Esophagus muscularis mucosa (tissue), 4 donors: ENCODE measurements around the gene PACSIN2.
"Not testable (repeated sequence)": the region's sequence is repeated elsewhere in the genome, so short reads cannot be mapped to it uniquely, and the experiment has no call there.

ENCODE experiments used
- EP300 ChIP-seq: sonication (generic); formaldehyde crosslinking; IDR thresholded peaks from one replicate; pipeline ENCODE4 v1.6.1; 2017; ENCODE audit warnings: antibody characterized with exemption
- POLR2A ChIP-seq: fragments of 450-650 bp; IDR thresholded peaks from one replicate; pipeline ENCODE4 v1.6.1; 2017; ENCODE audit warnings: antibody characterized with exemption, moderate library complexity, mild to moderate bottlenecking, low read depth
- POLR2AphosphoS5 ChIP-seq, 2 donors: sonication (generic); formaldehyde crosslinking; IDR thresholded peaks; one replicate each; pipeline ENCODE4 v1.6.1; 2017; ENCODE audit warnings: antibody characterized with exemption in 2 of 2
- TF ChIP-seq, protein P1 (sequence below), 3 experiments: fragments of 200-600 bp in 2 of 3; fragments of 450-650 bp in 1 of 3; sonication (generic) in 2 of 3; IDR thresholded peaks; one replicate each; pipeline ENCODE4 v1.5.1; 2017 to 2019; ENCODE audit warnings: antibody characterized with exemption in 3 of 3, mild to moderate bottlenecking in 2 of 3, moderate library complexity in 1 of 3

DNA sequence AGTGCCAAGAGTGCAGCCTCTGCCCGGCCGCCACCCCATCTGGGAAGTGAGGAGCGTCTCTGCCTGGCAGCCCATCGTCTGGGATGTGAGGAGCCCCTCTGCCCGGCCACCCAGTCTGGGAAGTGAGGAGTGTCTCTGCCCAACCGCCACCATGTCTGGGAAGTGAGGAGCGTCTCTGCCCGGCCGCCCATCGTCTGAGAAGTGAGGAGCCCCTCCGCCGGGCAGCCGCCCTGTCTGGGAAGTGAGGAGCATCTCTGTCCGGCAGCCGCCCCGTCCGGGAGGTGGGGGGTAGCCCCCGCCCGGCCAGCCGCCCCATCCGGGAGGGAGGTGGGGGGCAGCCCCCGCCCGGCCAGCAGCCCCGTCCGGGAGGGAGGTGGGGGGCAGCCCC lies 43.5 kb downstream of the PACSIN2 start:
- TF ChIP-seq, protein P1, sequence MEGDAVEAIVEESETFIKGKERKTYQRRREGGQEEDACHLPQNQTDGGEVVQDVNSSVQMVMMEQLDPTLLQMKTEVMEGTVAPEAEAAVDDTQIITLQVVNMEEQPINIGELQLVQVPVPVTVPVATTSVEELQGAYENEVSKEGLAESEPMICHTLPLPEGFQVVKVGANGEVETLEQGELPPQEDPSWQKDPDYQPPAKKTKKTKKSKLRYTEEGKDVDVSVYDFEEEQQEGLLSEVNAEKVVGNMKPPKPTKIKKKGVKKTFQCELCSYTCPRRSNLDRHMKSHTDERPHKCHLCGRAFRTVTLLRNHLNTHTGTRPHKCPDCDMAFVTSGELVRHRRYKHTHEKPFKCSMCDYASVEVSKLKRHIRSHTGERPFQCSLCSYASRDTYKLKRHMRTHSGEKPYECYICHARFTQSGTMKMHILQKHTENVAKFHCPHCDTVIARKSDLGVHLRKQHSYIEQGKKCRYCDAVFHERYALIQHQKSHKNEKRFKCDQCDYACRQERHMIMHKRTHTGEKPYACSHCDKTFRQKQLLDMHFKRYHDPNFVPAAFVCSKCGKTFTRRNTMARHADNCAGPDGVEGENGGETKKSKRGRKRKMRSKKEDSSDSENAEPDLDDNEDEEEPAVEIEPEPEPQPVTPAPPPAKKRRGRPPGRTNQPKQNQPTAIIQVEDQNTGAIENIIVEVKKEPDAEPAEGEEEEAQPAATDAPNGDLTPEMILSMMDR (IDR thresholded peaks at IDR 0.05): not testable (repeated sequence)
- TF ChIP-seq POLR2AphosphoS5 (IDR thresholded peaks at IDR 0.05); POLR2A; EP300: not testable (repeated sequence)
